ENCODE data around the gene ZNF396.

The ZNF396 gene

DNA sequence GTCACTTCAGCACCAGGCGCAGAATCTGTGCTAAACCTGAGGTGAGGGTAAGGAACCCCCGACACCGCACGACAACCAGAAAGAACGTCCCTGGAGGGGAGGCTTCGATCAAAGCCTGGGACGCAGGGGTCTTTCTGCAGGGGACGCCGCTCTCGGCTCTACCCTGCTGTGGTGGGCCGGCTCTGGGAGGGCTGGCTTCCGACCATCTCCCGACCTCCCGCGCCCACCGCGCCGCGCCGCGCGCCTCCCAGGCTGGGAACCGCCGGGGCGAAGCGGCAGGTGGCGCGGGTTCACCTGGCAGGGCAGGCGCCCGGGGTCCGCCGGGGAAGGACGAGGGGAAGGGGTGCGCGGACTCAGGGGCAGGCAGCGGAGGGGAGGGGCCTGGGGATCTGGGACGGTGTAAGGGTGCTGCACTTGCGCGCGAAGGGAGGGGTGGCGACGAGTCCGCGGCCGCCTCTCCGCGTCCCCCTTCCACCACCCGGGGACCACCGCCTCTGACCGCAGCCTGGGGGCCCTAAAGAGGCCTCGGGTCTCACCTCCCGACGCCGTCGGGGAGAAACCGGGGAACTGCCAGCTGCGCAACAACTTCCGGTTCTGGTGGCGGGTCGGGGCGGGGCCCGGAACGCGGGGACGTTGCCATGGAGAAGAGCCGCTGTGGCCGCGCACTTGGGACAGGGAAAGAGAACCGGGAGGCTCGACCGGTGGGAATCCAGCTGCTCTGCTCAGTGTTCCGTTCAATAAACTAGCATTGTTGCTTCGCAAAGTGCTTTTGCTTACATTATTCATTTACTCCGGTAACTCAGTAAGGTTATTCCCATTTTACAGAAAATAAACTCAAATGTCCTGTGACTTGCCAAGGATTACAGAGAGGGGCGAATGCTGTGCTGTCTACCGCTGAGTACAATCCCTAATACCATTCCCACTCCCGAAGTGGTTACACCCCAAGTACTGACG is at the start of gene ZNF396:
TSS of gene ZNF396 (minus strand) at position 596 of the 954 bp plus-strand sequence. CDS start 3,045 bp downstream, outside the sequence.
- FAIRE-seq = peak; percentile 75
- DNase-seq (ENCODE audit: extremely low spot score, insufficient read length, low read depth) = peak; percentile 64

DNA sequence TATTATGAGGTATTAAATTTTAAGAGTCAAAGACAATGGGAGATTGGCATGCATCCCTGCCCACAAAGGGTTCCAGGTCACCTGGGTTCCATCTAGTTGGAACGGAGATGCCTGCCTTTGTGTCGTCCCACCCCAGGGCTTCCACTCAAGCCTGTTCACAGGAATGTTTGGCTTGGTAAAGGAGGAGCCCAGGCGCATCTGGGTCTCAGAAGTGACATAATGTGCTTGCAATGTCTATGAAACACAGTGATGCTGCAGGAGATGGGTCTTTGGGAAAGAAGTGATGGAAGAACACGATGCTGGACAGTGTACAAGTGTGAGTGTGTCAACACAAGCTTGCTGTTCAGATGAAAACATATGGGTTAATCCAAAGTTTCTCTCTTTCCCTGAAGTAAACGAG is 49.6 kb upstream of the ZNF396 start:
- no peak for FAIRE-seq
- no peak for DNase-seq (ENCODE audit: extremely low spot score, insufficient read length, low read depth)

DNA sequence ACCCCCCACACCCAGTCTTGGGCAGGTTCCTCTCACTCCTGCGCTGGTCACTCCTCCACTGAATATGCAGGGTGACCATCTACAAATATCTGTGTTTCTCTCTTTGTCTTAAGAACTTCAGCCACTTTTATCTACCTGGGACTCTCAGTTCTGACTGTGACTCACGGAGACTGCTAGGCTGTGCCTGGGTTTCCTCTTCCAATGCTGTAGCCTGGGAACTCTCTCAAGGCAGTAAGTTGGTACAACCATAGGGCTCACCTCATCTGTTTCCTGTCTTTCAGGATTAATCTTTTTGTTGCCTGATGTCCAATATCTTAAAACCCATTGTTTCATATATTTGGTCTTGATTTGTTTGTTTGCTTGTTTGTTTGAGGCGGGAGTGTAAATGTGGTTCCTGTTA is 47.2 kb upstream of the ZNF396 start:
- DNase-seq (ENCODE audit: extremely low spot score, insufficient read length, low read depth) (no peak), FAIRE-seq (no peak)

DNA sequence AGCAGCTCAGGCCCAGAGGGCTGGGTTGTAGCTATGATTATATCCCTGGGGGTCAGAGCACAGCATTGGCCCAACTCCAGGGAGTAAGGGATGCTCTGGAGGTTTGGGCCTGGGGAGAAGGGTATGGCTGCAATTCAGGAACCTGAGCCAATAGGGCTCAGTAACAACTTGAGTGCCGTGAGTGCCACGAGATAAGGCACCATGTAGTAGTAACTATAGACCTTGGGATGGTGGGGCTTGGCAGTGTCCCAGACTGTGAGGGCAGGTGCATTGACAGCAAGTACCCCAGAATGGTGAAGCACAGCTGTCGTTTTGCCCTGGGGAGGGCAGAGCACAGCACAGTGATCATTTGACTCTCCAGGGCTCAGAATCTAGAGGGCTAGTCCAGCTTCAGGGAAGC is 45.1 kb upstream of the ZNF396 start:
- no peak for FAIRE-seq
- DNase-seq (ENCODE audit: extremely low spot score, insufficient read length, low read depth) = no peak

DNA sequence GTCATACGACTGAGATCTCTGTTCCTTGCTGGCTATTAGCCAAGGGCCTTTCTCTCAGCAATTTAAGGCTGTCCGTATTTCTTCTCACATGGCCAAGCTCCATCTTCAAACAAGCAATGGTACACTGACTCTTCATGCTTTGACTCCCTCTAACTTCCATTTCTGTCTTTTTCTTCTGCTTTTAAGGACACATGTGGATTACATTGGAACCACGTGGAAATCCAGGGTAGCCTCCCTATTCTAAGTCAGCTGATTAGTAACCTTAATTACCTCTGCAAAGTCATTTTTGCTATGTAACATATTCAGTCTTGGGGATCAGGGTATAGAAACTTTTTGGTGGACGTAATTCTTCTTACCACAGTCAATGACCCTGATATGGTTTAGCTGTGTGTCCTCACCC is 41.5 kb upstream of the ZNF396 start:
- no peak for DNase-seq (ENCODE audit: extremely low spot score, insufficient read length, low read depth)
- FAIRE-seq = no peak

DNA sequence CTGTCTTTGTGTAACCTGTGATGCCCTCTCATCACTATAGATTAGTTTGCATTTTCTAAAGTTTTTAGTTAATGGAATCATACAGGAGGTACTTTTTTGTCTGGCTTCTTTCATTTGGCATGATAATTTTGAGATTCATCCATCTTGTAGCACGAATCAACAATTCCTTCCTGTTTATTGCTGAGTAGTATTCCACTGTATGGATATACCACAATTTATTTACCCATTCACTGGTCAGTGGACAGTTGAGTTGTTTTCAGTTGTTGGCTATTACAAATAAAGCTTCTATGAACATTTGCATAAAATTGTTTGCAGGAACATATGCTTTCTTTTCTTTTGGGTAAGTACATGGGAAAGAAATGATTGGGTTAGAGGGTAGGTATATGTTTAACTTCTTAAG is 40.1 kb upstream of the ZNF396 start:
- DNase-seq (ENCODE audit: extremely low spot score, insufficient read length, low read depth) = no peak
- no peak for FAIRE-seq

- DNase-seq (ENCODE audit: extremely low spot score, insufficient read length, low read depth) (no peak), FAIRE-seq (no peak)
Observed at GRCh38 chr18:35415511-35416073, 38.5 kb upstream of the ZNF396 start.

DNA sequence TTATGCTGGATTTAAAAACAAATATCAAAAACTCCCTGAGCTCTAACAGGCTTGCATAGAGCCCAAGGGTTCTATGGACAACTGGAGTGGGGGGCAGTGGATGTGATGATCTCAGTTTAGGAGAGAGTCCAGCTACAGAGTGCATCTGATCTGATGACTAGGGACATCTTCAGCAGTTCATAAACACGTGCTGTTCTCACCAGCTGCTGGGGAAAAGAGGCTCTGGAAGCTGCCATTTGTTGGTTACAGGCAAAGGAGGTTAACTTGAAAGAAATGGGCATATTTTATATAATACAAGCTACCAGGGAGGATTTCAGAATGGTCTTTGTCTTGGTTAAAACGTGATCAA is 36.0 kb upstream of the ZNF396 start:
- no peak for FAIRE-seq
- no peak for DNase-seq (ENCODE audit: extremely low spot score, insufficient read length, low read depth)

- DNase-seq (ENCODE audit: extremely low spot score, insufficient read length, low read depth) (no peak), FAIRE-seq (no peak)
Observed at GRCh38 chr18:35411625-35412351, 34.7 kb upstream of the ZNF396 start.

DNA sequence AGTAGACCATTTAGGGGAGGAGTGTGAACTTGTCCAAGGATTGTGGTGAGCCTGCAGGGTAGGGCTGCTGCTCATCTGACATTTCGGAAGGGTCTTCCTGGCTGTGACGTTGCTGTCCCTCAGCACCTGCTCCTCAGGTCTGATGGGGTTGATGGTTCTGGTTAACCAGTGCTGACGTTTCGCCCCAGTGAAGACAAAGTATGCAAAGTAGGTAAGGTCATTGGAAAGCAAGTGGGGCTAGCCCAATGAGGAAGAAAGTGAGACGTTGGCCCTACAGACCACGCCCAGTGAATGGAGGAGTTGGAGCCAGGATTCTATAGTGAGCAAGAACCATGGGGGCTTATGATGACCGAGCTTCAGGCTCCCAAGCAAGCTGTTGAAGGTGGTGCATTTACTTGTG is 33.4 kb upstream of the ZNF396 start:
- FAIRE-seq (peak; percentile 70), DNase-seq (ENCODE audit: extremely low spot score, insufficient read length, low read depth) (no peak)

DNA sequence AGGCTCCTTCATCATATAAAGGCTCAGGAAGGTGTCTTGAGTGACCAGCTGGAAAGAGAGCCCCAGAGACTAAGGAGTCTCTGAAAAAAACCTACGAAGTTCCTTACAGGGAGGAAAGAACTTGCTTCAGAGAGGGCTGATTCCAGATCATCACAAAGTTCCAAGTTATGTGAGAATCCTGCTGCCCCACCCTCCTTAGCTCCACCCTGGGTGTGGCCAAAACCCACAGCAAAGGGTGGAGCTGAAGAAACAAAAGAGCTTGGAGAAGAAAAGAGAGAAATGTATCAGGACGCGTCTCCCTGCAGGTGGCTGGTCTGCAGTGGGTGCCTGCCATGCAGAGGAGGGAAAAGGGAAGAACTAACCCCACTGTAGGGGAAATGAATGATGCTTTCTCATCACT is 32.8 kb upstream of the ZNF396 start:
- DNase-seq (ENCODE audit: extremely low spot score, insufficient read length, low read depth) (no peak), FAIRE-seq (no peak)

DNA sequence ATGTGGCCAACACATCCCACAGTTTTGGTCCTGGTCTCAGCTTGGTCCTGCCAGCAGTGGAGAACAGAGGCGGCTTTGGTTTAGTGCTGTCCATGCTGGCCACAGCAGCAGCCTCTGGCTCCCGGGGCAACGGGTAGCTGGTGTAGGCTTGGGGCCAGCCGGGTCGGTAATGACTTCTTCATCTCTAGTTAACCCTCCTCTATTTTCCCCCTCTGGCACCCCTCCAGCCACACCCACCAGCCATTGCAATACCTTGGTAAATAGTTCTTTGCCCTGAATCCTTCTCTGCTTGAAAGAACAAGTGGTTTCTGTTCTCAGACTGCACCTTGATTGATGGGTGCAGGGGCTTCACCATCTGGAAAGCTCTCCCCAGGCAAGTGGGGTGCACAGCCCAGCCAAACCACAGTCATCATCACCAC is 31.7 kb upstream of the ZNF396 start:
- no peak for DNase-seq (ENCODE audit: extremely low spot score, insufficient read length, low read depth)
- no peak for FAIRE-seq

- FAIRE-seq (peak; percentile 89), DNase-seq (ENCODE audit: extremely low spot score, insufficient read length, low read depth) (peak; percentile 29)
Observed at GRCh38 chr18:35407871-35408481, 30.8 kb upstream of the ZNF396 start.

DNA sequence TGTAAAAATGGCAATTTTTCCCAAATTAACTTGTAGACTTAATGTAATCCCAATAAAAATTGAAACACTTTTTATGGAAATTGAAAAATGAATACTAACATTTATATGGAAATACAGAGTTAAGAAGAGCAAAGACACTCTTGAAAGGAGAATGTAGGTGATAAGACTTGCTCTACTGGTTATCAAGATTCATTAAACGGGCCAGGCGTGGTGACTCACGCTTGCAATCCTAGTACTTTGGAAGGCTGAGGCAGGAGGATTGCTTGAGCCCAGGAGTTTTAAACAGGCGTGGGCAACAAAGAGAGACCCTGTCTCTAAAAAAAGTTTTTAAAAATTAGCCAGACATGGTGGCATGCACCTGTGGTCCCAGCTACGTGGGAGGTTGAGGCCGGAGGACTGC is 29.5 kb upstream of the ZNF396 start:
- DNase-seq (ENCODE audit: extremely low spot score, insufficient read length, low read depth) (no peak), FAIRE-seq (no peak)

GRCh38 chr18:35397976-35398375 is 20.8 kb upstream of the ZNF396 start:
- no peak for DNase-seq (ENCODE audit: extremely low spot score, insufficient read length, low read depth)
- FAIRE-seq = no peak

DNA sequence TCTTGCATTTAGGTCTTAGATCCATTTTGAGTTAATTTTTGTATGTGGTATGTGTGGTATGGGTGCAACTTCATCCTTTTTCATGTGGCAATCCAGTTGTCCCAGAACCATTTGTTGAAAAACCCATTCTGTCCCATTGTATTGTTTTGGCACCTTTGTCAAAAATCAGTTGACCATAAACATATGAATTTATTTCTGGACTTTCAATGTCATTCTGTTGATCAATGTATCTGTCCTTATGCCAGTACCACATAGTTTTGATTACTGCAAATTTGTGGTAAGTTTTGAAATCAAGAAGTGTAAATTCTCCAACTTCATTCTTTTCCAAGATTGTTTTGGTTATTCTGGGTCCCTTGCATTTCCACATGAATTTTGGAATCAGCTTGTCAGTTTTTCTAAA is 16.6 kb upstream of the ZNF396 start:
- DNase-seq (ENCODE audit: extremely low spot score, insufficient read length, low read depth) = no peak
- no peak for FAIRE-seq

DNA sequence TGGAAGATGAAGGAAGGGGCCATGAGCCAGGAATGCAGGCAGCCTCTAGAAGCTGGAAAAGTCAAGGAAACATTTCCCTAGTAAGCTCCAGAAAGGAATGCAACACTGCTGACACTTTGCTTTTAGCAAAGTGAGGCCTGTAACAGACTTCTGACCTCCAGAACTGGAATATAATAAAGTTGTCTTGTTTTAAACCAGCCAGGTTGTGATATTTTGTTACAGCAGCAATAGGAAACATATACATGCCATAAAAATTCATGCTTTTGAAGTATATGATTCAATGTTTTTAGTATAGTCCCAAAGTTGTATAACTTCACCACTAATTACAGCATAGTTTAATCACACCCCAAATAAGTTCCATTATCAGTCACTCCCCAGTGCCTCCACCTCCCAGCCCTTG is 15.2 kb upstream of the ZNF396 start:
- FAIRE-seq (no peak), DNase-seq (ENCODE audit: extremely low spot score, insufficient read length, low read depth) (no peak)

- FAIRE-seq = no peak
- DNase-seq (ENCODE audit: extremely low spot score, insufficient read length, low read depth) = no peak
Observed at GRCh38 chr18:35390951-35391700, 14.0 kb upstream of the ZNF396 start.

DNA sequence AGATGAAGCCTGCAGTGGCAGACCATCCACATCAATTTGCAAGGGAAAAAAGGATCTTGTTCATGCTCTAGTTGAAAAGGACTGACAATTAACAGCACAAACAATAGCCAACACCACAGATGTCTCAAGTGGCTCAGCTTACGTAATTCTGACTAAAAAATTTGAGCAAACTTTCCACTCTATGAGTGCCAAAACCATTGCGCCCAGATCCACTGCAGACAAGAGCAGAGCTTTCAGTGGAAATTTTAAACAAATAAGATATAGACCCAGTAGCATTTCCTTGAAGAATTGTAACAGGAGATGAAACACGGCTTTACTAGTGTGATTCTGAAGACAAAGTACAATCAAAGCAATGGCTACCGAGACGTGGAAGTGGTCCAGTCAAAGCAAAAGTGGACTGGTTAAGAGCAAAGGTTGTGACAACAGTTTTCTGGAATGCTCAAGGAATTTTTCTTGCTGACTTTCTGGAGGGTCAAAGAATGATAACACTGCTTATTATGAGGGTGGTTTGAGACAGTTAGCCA is 12.0 kb upstream of the ZNF396 start:
- no peak for FAIRE-seq
- DNase-seq (ENCODE audit: extremely low spot score, insufficient read length, low read depth) = no peak

DNA sequence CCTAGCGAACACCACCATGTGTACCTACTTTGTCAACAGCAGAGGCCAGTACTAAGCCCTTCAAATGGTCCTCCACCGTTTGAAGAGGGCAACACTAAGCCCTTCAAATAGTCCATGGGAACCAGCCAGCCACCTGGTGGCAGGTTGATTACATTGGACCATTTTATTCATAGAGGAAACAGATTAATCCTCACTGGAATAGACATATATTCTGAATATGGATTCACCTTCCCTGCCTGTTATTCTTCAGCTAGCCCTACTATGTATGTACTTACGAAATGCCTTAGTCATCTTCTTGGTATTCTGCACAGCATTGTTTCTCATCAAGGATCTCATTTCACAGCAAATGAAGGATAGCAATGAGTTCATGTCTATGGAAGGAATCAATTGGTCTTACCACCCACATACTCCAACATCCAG is 10.0 kb upstream of the ZNF396 start:
- FAIRE-seq = no peak
- DNase-seq (ENCODE audit: extremely low spot score, insufficient read length, low read depth) = no peak
